PC-3 (cell line): ENCODE measurements around the gene MTFMT. TPM values are rescaled to one million over a fixed set of nuclear protein-coding genes. Genes with fewer than 3 reads are reported as not detected.

ENCODE experiments used
- ATAC-seq: fragments of 200-7000 bp; cut with Tn5 transposase; 2 replicates; pipeline ENCODE4 v1.9.1; 2020; ENCODE audit warnings: mild to moderate bottlenecking, moderate library complexity
- BruUV-seq: library from RNA; stranded (reverse); fragments of 400-500 nt; replicated peaks from 2 replicates; lab custom pipeline; 2021; lab: Mats Ljungman, UMichigan
- CTCF ChIA-PET: fragments of 300-600 bp; sonication (Branson Sonifier 250); formaldehyde crosslinking; loops from one replicate; lab custom pipeline; 2022; ENCODE audit warnings: antibody characterized with exemption; lab: Charles Lee
- POLR2A ChIA-PET: fragments of 300-600 bp; sonication (Branson Sonifier 250); formaldehyde crosslinking; loops from one replicate; lab custom pipeline; 2022; ENCODE audit warnings: antibody characterized with exemption; ENCODE audit not compliant: unreplicated experiment; lab: Charles Lee
- DNase-seq: peaks from one replicate; pipeline ENCODE4 v3.0.0-alpha.2; 2015
- H2AFZ ChIP-seq: fragments of 300-600 bp; sonication (generic); 2 replicates; pipeline ENCODE4 v1.6.0; 2016; ENCODE audit warnings: antibody characterized with exemption, low read length
- H3F3A ChIP-seq: fragments of 300-600 bp; sonication (generic); one replicate; pipeline ENCODE4 v1.6.0; 2017; ENCODE audit warnings: antibody characterized with exemption, low read length, control low read depth, mild to moderate bottlenecking; ENCODE audit not compliant: unreplicated experiment
- H3K27ac ChIP-seq: fragments of 300-600 bp; sonication (generic); 2 replicates; pipeline ENCODE4 v1.5.1; 2016; ENCODE audit warnings: mild to moderate bottlenecking, low read length
- H3K27me3 ChIP-seq: fragments of 300-600 bp; sonication (generic); 2 replicates; pipeline ENCODE4 v1.6.1; 2016; ENCODE audit warnings: low read length, mixed read lengths
- H3K36me3 ChIP-seq: fragments of 300-600 bp; sonication (generic); 2 replicates; pipeline ENCODE4 v1.6.1; 2016; ENCODE audit warnings: low read depth, mixed run types, low read length, mixed read lengths
- H3K4me1 ChIP-seq: fragments of 300-600 bp; sonication (generic); 2 replicates; pipeline ENCODE4 v1.5.1; 2016; ENCODE audit warnings: low read length; ENCODE audit not compliant: insufficient read depth
- H3K4me2 ChIP-seq: fragments of 300-600 bp; sonication (generic); 2 replicates; pipeline ENCODE4 v1.6.0; 2016; ENCODE audit warnings: low read length
- H3K4me3 ChIP-seq: fragments of 300-600 bp; sonication (generic); 2 replicates; pipeline ENCODE4 v1.5.1; 2016; ENCODE audit warnings: mild to moderate bottlenecking, low read length, mixed read lengths
- H3K79me2 ChIP-seq: fragments of 300-600 bp; sonication (generic); 2 replicates; pipeline ENCODE4 v1.6.1; 2017; ENCODE audit warnings: low read length, mixed read lengths
- H3K9ac ChIP-seq: fragments of 300-600 bp; sonication (generic); 2 replicates; pipeline ENCODE4 v1.6.0; 2016; ENCODE audit warnings: mild to moderate bottlenecking, low read length
- H3K9me2 ChIP-seq: fragments of 300-600 bp; sonication (generic); replicated peaks from 2 replicates; pipeline ENCODE4 v1.6.1; 2016; ENCODE audit warnings: mixed run types, low read length, mixed read lengths
- H3K9me3 ChIP-seq: fragments of 300-600 bp; sonication (generic); 2 replicates; pipeline ENCODE4 v1.6.1; 2016; ENCODE audit warnings: low read length, mixed read lengths
- H4K20me1 ChIP-seq: fragments of 300-600 bp; sonication (generic); 2 replicates; pipeline ENCODE4 v1.6.1; 2016; ENCODE audit warnings: low read length, mixed read lengths
- EZH2 ChIP-seq: fragments of 300-600 bp; sonication (generic); IDR thresholded peaks from one replicate; pipeline ENCODE4 v1.6.1; 2017; ENCODE audit warnings: antibody characterized with exemption, mild to moderate bottlenecking, low read length; ENCODE audit not compliant: unreplicated experiment
- EZH2phosphoT487 ChIP-seq: fragments of 300-600 bp; sonication (generic); IDR thresholded peaks from 2 replicates; pipeline ENCODE4 v1.6.1; 2018; ENCODE audit warnings: mild to moderate bottlenecking, antibody characterized with exemption, low read length, borderline replicate concordance
- intact Hi-C: fragments of 100-400 bp; cut with micrococcal nuclease; formaldehyde crosslinking; loops from 2 replicates; pipeline ENCODE4 v1.9.0; 2023
- total RNA-seq: library from RNA; depleted of rRNA; stranded (reverse); fragments of >200 nt; gene quantifications from 2 replicates; pipeline ENCODE4 v1.2.3, GENCODE V29; 2014; rRNA removed
- TF ChIP-seq, protein P1 (sequence below): fragments of 300-600 bp; sonication (generic); conservative IDR thresholded peaks from 2 replicates; pipeline ENCODE4 v1.5.1; 2017; ENCODE audit warnings: antibody characterized with exemption, low read depth, mild to moderate bottlenecking, low read length

Gene MTFMT
- total RNA-seq, 1 experiment from 2014 or later = 15.5 TPM

DNA sequence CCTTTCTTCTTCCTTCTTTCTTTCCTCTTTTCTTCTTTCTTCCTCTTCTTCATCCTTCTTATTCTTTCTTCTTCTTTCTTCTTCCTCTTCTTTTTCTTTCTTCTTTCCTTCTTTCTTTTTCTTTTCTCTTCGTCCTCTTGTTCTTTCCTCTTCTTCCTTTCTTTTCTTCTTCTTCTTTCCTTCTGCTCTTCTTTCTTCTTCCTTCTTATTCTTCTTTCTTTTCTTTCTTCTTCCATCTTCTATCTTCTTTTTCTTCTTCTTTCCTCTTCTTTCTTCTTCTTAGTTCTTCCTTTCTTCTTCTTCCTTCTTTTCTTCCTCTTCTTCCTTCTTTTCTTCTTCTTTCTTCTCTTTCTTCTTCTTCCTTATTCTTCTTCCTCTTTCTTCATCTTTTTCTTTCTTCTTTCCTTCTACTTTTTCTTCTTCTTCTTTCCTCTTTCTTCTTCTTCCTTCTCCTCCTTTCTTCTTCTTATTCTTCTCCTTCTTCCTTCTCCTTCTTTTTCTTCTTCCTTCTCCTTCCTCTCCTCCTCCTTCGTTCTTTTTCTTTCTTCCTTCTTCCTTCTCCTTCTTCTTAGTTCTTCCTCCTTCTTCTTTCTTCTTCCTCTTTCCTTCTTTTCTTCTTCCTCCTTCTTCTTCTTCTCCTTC lies 77.5 kb downstream of the MTFMT start:
- POLR2A ChIA-PET = no interaction called here
- no peak for DNase-seq
- H3K36me3 ChIP-seq = peaks cover 4% of the 10 kb centered on the region; the same call in 1 of the 2 replicates
- no peaks in the 10 kb centered on the region for H3K79me2 ChIP-seq
- H3F3A ChIP-seq = no peaks in the 10 kb centered on the region
- H3K27ac ChIP-seq = no peak overlapping the region
- no peak for TF ChIP-seq EZH2phosphoT487
- TF ChIP-seq EZH2 = no peak
- TF ChIP-seq, protein P1, sequence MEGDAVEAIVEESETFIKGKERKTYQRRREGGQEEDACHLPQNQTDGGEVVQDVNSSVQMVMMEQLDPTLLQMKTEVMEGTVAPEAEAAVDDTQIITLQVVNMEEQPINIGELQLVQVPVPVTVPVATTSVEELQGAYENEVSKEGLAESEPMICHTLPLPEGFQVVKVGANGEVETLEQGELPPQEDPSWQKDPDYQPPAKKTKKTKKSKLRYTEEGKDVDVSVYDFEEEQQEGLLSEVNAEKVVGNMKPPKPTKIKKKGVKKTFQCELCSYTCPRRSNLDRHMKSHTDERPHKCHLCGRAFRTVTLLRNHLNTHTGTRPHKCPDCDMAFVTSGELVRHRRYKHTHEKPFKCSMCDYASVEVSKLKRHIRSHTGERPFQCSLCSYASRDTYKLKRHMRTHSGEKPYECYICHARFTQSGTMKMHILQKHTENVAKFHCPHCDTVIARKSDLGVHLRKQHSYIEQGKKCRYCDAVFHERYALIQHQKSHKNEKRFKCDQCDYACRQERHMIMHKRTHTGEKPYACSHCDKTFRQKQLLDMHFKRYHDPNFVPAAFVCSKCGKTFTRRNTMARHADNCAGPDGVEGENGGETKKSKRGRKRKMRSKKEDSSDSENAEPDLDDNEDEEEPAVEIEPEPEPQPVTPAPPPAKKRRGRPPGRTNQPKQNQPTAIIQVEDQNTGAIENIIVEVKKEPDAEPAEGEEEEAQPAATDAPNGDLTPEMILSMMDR = no peak
- ATAC-seq = no peak
- no peaks in the 10 kb centered on the region for H3K9me2 ChIP-seq
- no peaks in the 10 kb centered on the region for H4K20me1 ChIP-seq
- no peaks in the 10 kb centered on the region for H3K4me1 ChIP-seq
- H3K9me3 ChIP-seq = no peaks in the 10 kb centered on the region
- CTCF ChIA-PET = no interaction called here
- no peaks in the 10 kb centered on the region for H3K27me3 ChIP-seq
- H2AFZ ChIP-seq = no peak overlapping the region
- H3K4me2 ChIP-seq = no peak overlapping the region
- BruUV-seq = no TSS peak
- H3K4me3 ChIP-seq = no peak overlapping the region
- H3K9ac ChIP-seq = no peak overlapping the region
- intact Hi-C loops = no loop called here

Other genes with a start within 250 kb of the MTFMT start
- gene PIF1, start 204.0 kb downstream of the MTFMT start, total RNA-seq = 43.5 and 45.3 TPM in 2 replicates
- gene PLEKHO2, start 187.7 kb downstream of the MTFMT start, total RNA-seq = 3.7 and 4.3 TPM in 2 replicates
- 5.8 and 8.9 TPM in 2 replicates for gene ANKDD1A, start 117.7 kb downstream of the MTFMT start, total RNA-seq
- 53.0 and 53.8 TPM in 2 replicates for gene SPG21, start 39.7 kb downstream of the MTFMT start, total RNA-seq
- not detected in 2 replicates for gene SLC51B, start 15.7 kb upstream of the MTFMT start, total RNA-seq
- not detected in 2 replicates for gene RASL12, start 38.4 kb upstream of the MTFMT start, total RNA-seq
- gene KBTBD13, start 47.1 kb upstream of the MTFMT start, total RNA-seq = not detected in 2 replicates
- 1.4 and 3.4 TPM in 2 replicates for gene UBAP1L, start 85.6 kb upstream of the MTFMT start, total RNA-seq
- gene PDCD7, start 104.2 kb upstream of the MTFMT start, total RNA-seq = 9.5 and 13.7 TPM in 2 replicates
- 19.3 and 22.5 TPM in 2 replicates for gene CLPX, start 155.7 kb upstream of the MTFMT start, total RNA-seq
- gene CILP, start 181.8 kb upstream of the MTFMT start, total RNA-seq = not detected in 2 replicates